Measurements from ENCODE around the gene BMP7. TPM values are rescaled to one million over a fixed set of nuclear protein-coding genes. Genes with fewer than 3 reads are reported as not detected.

Gene BMP7
- total and polyA plus RNA-seq, 8 donors, result 0.12 to 2.5 (median 0.33) TPM; not detected in 1

GRCh38 chr20:57313230-57313629, 46.8 kb upstream of the BMP7 start:
- ATAC-seq, result no peak
- no peak for TF ChIP-seq CTCF (IDR thresholded peaks at IDR 0.05)

DNA sequence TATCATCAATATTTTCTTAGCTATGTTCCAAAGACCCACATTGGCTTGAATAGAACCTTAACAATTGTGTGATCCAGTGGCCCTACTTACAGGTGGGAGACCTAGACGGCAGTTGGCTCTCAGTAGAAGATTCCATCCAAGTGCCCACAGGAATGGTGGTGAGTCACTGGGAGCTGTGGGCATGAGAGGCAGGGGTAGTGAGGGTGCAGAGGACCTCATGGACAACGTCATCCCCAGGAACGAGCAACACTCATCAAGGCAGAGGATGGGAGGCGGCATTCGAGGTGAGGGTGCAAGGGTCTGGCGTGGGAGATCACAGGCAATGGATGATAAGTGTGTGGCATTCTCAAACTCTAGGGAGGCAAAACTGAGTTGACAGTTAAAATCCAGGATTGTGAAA, 45.7 kb upstream of the BMP7 start:
- Histone ChIP-seq H3K4me1 (no peaks in the 10 kb centered on the region), H3K9me3 (no peaks in the 10 kb centered on the region), H3K27me3 (no peaks in the 10 kb centered on the region), H3K36me3 (no peaks in the 10 kb centered on the region), H3K27ac (no peak overlapping the region), H3K4me3 (no peak overlapping the region)
- FAIRE-seq (no peak), ATAC-seq (no peak), DNase-seq (no peak)
- intact Hi-C loops (cut with DNase I), result no loop called here
- WGBS, 2 donors, result 62 to 78% methylated on average over 6 of the region's 6 CpGs
- TF ChIP-seq CTCF (IDR thresholded peaks at IDR 0.05), result no peak

More at GRCh38 chr20:57313230-57313629, 46.8 kb upstream of the BMP7 start:
- no peaks in the 10 kb centered on the region for H3K27me3 ChIP-seq
- no peak for FAIRE-seq
- no peaks in the 10 kb centered on the region for H3K36me3 ChIP-seq
- no peaks in the 10 kb centered on the region for H3K4me1 ChIP-seq
- H3K4me3 ChIP-seq, result no peak overlapping the region
- intact Hi-C loops (cut with DNase I), result no loop called here
- DNase-seq, result no peak
- no peak overlapping the region for H3K27ac ChIP-seq
- 35 to 50% methylated on average over 5 of the region's 5 CpGs for WGBS, 2 donors
- H3K9me3 ChIP-seq, result no peaks in the 10 kb centered on the region

DNA sequence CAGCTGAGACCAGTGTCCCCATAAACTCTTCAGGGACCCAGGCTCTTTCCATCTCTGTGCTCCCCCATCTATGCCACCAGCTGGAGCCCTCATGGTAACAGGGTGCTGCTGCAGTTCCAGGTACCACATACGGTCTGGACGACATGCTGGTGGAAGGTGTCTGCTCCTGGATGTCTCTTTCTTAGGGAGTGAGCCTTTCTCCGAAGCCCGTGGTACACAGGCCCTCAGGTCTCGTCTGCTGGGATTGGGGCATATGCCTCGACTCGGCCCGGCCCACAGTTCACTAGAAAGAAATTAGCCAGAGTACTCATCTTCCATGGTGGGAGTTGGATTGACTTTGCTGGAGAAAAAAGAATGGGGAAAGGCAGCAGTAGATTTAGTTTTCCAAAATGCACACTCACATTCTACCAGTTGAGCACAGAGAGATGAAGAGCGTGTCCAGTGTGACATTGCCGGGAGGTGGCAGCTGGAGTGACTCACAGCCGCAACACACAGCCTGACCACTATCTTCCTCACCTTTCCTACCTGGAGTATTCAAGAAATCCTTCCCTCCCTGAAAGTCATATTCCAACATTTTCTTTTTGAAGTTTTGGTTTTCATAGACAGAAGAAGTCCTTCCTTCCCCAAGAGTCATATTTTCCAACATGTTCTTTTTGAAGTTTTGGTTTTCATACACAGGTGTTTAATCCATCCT, 44.5 kb upstream of the BMP7 start:
- Histone ChIP-seq H3K36me3 (no peaks in the 10 kb centered on the region), H3K4me3 (no peak overlapping the region), H3K4me1 (no peaks in the 10 kb centered on the region), H3K27ac (no peak overlapping the region), H3K27me3 (no peaks in the 10 kb centered on the region), H3K9me3 (no peaks in the 10 kb centered on the region)
- no peak for DNase-seq
- intact Hi-C loops (cut with DNase I), result no loop called here
- no peak for TF ChIP-seq CTCF (IDR thresholded peaks at IDR 0.05)
- no peak for ATAC-seq
- WGBS, 2 donors, result 79 to 92% methylated on average over 11 of the region's 11 CpGs
- FAIRE-seq, result no peak

DNA sequence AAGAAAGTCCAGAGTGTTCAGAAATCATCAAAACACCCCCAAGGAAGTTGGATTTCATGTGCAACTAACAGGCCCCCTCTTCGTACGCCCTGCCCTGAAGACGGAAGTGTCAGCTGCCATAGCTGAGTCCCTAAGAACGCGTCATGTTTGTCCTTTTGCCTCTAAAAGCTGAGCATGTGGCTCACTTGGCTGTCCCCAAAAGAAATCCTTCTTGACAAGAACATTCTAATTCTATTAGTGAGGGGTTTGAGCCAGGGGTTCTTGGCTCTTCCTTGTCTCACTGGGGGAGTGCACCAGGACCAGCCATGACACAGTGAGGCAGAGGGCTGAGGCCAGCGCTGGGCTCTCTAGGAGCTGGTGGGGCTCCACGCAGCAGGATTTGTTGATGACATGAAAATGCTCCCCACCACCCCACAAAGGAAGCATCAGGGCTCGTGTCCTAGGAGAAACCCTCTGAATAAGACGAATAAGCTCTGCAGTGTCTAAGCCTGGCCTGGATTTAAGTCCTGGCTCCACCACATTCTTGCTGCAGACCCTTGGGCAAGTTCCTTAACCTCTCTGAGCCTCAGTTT, 43.2 kb upstream of the BMP7 start:
- H3K27ac ChIP-seq, result no peak overlapping the region
- H3K9me3 ChIP-seq, result no peaks in the 10 kb centered on the region
- H3K27me3 ChIP-seq, result no peaks in the 10 kb centered on the region
- WGBS, 2 donors, result 66 to 71% methylated on average over 9 of the region's 9 CpGs
- ATAC-seq (no peak), FAIRE-seq (no peak), DNase-seq (no peak)
- intact Hi-C loops (cut with DNase I), result no loop called here
- no peak for TF ChIP-seq CTCF (IDR thresholded peaks at IDR 0.05)
- no peaks in the 10 kb centered on the region for H3K4me1 ChIP-seq
- no peaks in the 10 kb centered on the region for H3K36me3 ChIP-seq
- no peak overlapping the region for H3K4me3 ChIP-seq

All from pancreas (tissue), 10 donors.